ENCODE measurements around the gene KRT86. TPM values are rescaled to one million over a fixed set of nuclear protein-coding genes. Genes with fewer than 3 reads are reported as not detected.

Gene KRT86
- total RNA-seq, 1 donor from 2014 or later = not detected

GRCh38 chr12:52291267-52291935 is 17.0 kb downstream of the KRT86 start, which contains the start of gene KRT81:
Gene KRT81, minus strand, starts transcription at chr12:52291534. Its CDS starts 69 bp downstream, at chr12:52291465.
- no peak within 1 kb of the TSS for H3K27ac Mint-ChIP-seq

GRCh38 chr12:52293926-52294325 is 19.5 kb downstream of the KRT86 start:
- DNase-seq (ENCODE audit: low spot score, unreplicated experiment) = no peak
- TF ChIP-seq CTCF (IDR thresholded peaks at IDR 0.05; ENCODE audit: unreplicated experiment) = no peak
- Mint-ChIP-seq H3K36me3 (ENCODE audit: insufficient read depth) (no peaks in the 10 kb centered on the region), H3K27me3 (peaks cover 61% of the 10 kb centered on the region), H3K9me3 (ENCODE audit: low read depth) (no peaks in the 10 kb centered on the region), H3K27ac (no peak overlapping the region), H3K4me3 (ENCODE audit: low read depth) (no peak overlapping the region), H3K4me1 (ENCODE audit: low read depth) (no peaks in the 10 kb centered on the region)

More at GRCh38 chr12:52291267-52291935, 17.0 kb downstream of the KRT86 start, which contains the start of gene KRT81:
- Mint-ChIP-seq H3K36me3 (ENCODE audit: insufficient read depth) (no peaks in the 10 kb centered on the region), H3K4me3 (ENCODE audit: low read depth) (no peak within 1 kb of the TSS), H3K4me1 (ENCODE audit: low read depth) (no peaks in the 10 kb centered on the region), H3K27me3 (peaks cover 53% of the 10 kb centered on the region), H3K9me3 (ENCODE audit: low read depth) (no peaks in the 10 kb centered on the region)
- TF ChIP-seq CTCF (IDR thresholded peaks at IDR 0.05; ENCODE audit: unreplicated experiment) = no peak
- DNase-seq (ENCODE audit: low spot score, unreplicated experiment) = no peak

GRCh38 chr12:52294803-52295202 is 20.4 kb downstream of the KRT86 start:
- no peaks in the 10 kb centered on the region for H3K4me1 Mint-ChIP-seq (ENCODE audit: low read depth)
- H3K4me3 Mint-ChIP-seq (ENCODE audit: low read depth) = no peak overlapping the region
- no peak for DNase-seq (ENCODE audit: low spot score, unreplicated experiment)
- H3K27me3 Mint-ChIP-seq = peaks cover 70% of the 10 kb centered on the region
- TF ChIP-seq CTCF (IDR thresholded peaks at IDR 0.05; ENCODE audit: unreplicated experiment) = no peak
- H3K27ac Mint-ChIP-seq = no peak overlapping the region
- H3K36me3 Mint-ChIP-seq (ENCODE audit: insufficient read depth) = no peaks in the 10 kb centered on the region
- H3K9me3 Mint-ChIP-seq (ENCODE audit: low read depth) = no peaks in the 10 kb centered on the region

GRCh38 chr12:52295663-52296062 is 21.2 kb downstream of the KRT86 start:
- Mint-ChIP-seq H3K27ac (no peak overlapping the region), H3K36me3 (ENCODE audit: insufficient read depth) (no peaks in the 10 kb centered on the region), H3K9me3 (ENCODE audit: low read depth) (no peaks in the 10 kb centered on the region), H3K27me3 (peaks cover 76% of the 10 kb centered on the region), H3K4me1 (ENCODE audit: low read depth) (no peaks in the 10 kb centered on the region), H3K4me3 (ENCODE audit: low read depth) (no peak overlapping the region)
- no peak for TF ChIP-seq CTCF (IDR thresholded peaks at IDR 0.05; ENCODE audit: unreplicated experiment)
- no peak for DNase-seq (ENCODE audit: low spot score, unreplicated experiment)

GRCh38 chr12:52296572-52297215 is 22.2 kb downstream of the KRT86 start:
- Mint-ChIP-seq H3K36me3 (ENCODE audit: insufficient read depth) (no peaks in the 10 kb centered on the region), H3K27ac (no peak overlapping the region), H3K27me3 (peaks cover 81% of the 10 kb centered on the region), H3K4me3 (ENCODE audit: low read depth) (no peak overlapping the region), H3K9me3 (ENCODE audit: low read depth) (no peaks in the 10 kb centered on the region), H3K4me1 (ENCODE audit: low read depth) (no peaks in the 10 kb centered on the region)
- no peak for TF ChIP-seq CTCF (IDR thresholded peaks at IDR 0.05; ENCODE audit: unreplicated experiment)
- no peak for DNase-seq (ENCODE audit: low spot score, unreplicated experiment)
